Progenitor cell of endocrine pancreas (in vitro differentiated cells): Measurements from ENCODE around the gene BNC2. TPM values are rescaled to one million over a fixed set of nuclear protein-coding genes. Genes with fewer than 3 reads are reported as not detected.

Experiments used
- DNase-seq: peaks from one replicate; pipeline ENCODE4 v3.0.0; 2021; ENCODE audit warnings: low spot score; ENCODE audit not compliant: unreplicated experiment
- H3K27ac Mint-ChIP-seq: 2 replicates; pipeline ENCODE4 v1.8.0; 2021; ENCODE audit warnings: mild to moderate bottlenecking, moderate library complexity, mixed read lengths
- H3K27me3 Mint-ChIP-seq: 2 replicates; pipeline ENCODE4 v1.8.0; 2021; ENCODE audit warnings: mixed read lengths
- H3K36me3 Mint-ChIP-seq: 2 replicates; pipeline ENCODE4 v1.8.0; 2022; ENCODE audit warnings: mixed read lengths; ENCODE audit not compliant: insufficient read depth
- H3K4me1 Mint-ChIP-seq: 2 replicates; pipeline ENCODE4 v1.8.0; 2021; ENCODE audit warnings: low read depth, mixed read lengths
- H3K4me3 Mint-ChIP-seq: 2 replicates; pipeline ENCODE4 v1.8.0; 2021; ENCODE audit warnings: low read depth, mild to moderate bottlenecking, moderate library complexity, mixed read lengths
- H3K9me3 Mint-ChIP-seq: 2 replicates; pipeline ENCODE4 v1.8.0; 2021; ENCODE audit warnings: low read depth, mixed read lengths
- total RNA-seq: library from RNA; stranded (reverse); gene quantifications from 2 replicates; pipeline ENCODE4 v1.2.1, GENCODE V29; 2021
- TF ChIP-seq, protein P1 (sequence below): fragments of 200-600 bp; sonication (generic); IDR thresholded peaks from one replicate; pipeline ENCODE4 v1.5.0; 2021; ENCODE audit warnings: antibody characterized with exemption, mild to moderate bottlenecking; ENCODE audit not compliant: unreplicated experiment

BNC2 gene
- total RNA-seq, 1 donor from 2014 or later, result 1.0 TPM

DNA sequence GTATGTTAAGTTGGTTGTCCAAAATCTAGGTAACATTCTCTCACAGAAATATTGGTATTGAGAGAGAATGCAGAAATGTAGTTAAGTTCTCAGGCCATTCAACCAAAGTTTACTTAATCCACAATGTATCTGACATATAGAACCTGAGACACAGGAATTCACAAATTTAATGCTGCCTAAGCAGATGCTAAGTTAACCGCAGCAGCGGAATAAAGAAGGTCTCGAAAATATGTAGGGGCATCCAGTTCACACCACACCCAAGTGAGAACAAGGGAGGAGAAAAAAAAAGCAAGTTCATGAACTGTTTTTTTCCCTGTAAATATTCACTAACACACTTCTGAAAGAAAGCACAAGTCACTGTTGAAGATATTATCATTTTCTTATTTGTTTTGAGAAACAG is 194.0 kb downstream of the BNC2 start:
- no peaks in the 10 kb centered on the region for H3K36me3 Mint-ChIP-seq
- peaks cover 4% of the 10 kb centered on the region for H3K4me1 Mint-ChIP-seq
- TF ChIP-seq, protein P1, sequence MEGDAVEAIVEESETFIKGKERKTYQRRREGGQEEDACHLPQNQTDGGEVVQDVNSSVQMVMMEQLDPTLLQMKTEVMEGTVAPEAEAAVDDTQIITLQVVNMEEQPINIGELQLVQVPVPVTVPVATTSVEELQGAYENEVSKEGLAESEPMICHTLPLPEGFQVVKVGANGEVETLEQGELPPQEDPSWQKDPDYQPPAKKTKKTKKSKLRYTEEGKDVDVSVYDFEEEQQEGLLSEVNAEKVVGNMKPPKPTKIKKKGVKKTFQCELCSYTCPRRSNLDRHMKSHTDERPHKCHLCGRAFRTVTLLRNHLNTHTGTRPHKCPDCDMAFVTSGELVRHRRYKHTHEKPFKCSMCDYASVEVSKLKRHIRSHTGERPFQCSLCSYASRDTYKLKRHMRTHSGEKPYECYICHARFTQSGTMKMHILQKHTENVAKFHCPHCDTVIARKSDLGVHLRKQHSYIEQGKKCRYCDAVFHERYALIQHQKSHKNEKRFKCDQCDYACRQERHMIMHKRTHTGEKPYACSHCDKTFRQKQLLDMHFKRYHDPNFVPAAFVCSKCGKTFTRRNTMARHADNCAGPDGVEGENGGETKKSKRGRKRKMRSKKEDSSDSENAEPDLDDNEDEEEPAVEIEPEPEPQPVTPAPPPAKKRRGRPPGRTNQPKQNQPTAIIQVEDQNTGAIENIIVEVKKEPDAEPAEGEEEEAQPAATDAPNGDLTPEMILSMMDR, result no peak
- no peak overlapping the region for H3K4me3 Mint-ChIP-seq
- no peaks in the 10 kb centered on the region for H3K9me3 Mint-ChIP-seq
- no peak for DNase-seq
- H3K27me3 Mint-ChIP-seq, result peaks cover 1% of the 10 kb centered on the region
- H3K27ac Mint-ChIP-seq, result no peak overlapping the region

DNA sequence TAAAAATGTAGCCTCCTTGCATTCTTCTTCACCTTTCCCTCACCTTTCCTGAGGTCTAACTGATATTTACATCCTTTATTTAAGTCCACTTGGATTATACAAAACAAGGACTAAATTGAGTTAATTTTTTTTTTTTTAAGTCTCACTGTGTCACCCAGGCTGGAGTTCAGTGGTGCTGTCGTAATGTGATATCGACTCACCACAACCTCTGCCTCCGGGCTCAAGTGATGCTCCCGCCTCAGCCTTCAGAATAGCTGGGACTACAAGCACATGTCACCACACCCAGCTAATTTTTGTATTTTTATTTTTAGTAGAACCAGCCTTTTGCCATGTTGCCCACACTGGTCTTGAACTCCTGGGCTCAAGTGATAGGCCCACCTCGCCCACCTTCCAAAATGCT is 195.3 kb downstream of the BNC2 start:
- Mint-ChIP-seq H3K27me3 (no peaks in the 10 kb centered on the region), H3K4me3 (no peak overlapping the region), H3K9me3 (no peaks in the 10 kb centered on the region), H3K4me1 (peaks cover 5% of the 10 kb centered on the region), H3K27ac (no peak overlapping the region), H3K36me3 (no peaks in the 10 kb centered on the region)
- no peak for DNase-seq
- TF ChIP-seq, protein P1, result no peak

DNA sequence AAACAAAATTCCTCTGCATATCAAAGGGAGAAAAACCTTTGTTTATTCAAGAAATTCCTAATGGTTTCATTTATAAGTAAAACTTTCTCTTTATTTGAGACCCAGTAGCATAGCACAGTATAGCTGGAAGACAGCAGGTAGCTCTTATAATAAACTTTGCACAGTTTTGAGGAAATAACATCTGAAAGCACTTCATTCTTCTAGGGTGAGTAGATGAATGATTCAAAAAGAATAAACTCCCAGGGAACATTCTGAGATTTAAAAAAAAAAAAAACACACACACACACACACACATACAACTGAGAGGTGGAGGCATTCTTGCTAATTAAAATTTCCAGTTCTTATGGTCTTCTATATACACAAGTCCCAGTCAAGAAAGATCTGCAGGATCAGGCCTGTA is 197.3 kb downstream of the BNC2 start:
- no peak overlapping the region for H3K27ac Mint-ChIP-seq
- TF ChIP-seq, protein P1, result no peak
- H3K4me1 Mint-ChIP-seq, result peaks cover 5% of the 10 kb centered on the region
- no peaks in the 10 kb centered on the region for H3K36me3 Mint-ChIP-seq
- H3K9me3 Mint-ChIP-seq, result no peaks in the 10 kb centered on the region
- no peak for DNase-seq
- no peak overlapping the region for H3K4me3 Mint-ChIP-seq
- H3K27me3 Mint-ChIP-seq, result no peaks in the 10 kb centered on the region

DNA sequence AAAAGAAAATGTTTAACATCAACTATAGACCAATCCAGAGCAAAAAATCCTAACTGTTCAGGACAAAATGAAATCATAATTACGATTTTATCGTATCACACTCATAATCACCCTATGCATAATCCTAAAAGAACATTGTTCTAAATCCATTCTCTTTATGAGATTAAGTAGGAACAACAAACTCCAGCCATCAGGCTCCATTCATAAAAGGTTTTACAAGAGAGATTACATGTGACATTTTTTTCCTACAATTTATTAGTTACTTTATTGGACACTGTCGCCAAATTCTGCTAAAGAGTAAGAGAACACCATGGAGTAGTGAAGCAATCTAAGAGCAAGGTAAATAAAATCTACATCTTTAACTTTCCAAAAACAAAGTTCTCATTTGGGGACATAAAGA is 198.0 kb downstream of the BNC2 start:
- peaks cover 5% of the 10 kb centered on the region for H3K4me1 Mint-ChIP-seq

DNA sequence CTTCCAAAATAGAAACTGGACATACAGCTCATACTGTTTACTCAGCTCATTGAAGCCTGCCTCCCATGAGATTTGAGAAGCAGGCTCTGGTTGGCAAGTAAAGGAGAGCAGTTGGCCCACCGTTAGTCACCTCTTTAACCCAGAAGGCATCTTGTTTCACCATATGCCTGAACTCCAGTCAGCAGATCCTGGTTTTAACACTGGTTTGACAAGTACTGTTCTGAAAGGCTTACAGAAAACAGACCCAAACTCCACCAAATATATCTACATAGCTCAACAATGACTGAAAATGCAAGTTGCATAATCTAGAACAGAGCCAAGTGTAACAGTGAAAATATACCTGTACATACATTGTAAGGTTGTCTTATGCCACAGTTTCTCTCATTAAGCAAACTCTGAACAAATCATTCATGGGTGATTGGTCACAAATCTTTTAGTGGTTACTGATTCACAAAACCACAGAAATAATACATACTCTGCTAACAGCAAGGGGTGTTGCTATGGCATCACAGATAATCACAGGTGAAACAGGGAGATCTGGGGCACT is 198.8 kb downstream of the BNC2 start:
- Mint-ChIP-seq H3K27ac (no peak overlapping the region), H3K36me3 (no peaks in the 10 kb centered on the region), H3K27me3 (no peaks in the 10 kb centered on the region), H3K9me3 (no peaks in the 10 kb centered on the region), H3K4me1 (peaks cover 5% of the 10 kb centered on the region), H3K4me3 (no peak overlapping the region)
- TF ChIP-seq, protein P1, result no peak
- DNase-seq, result no peak

More for the DNA sequence above, 198.0 kb downstream of the BNC2 start:
- no peaks in the 10 kb centered on the region for H3K36me3 Mint-ChIP-seq
- H3K4me3 Mint-ChIP-seq, result no peak overlapping the region
- H3K9me3 Mint-ChIP-seq, result no peaks in the 10 kb centered on the region
- TF ChIP-seq, protein P1, result no peak
- H3K27me3 Mint-ChIP-seq, result no peaks in the 10 kb centered on the region
- H3K27ac Mint-ChIP-seq, result no peak overlapping the region
- DNase-seq, result no peak
